Raji (cell line): ENCODE results near the gene PARM1.

Experiments
- POLR2A ChIP-seq: IDR thresholded peaks from 2 replicates; pipeline ENCODE4 v1.6.1; 2011; ENCODE audit warnings: low read depth, low read length, control low read depth; ENCODE audit not compliant: insufficient read depth

Gene PARM1

DNA sequence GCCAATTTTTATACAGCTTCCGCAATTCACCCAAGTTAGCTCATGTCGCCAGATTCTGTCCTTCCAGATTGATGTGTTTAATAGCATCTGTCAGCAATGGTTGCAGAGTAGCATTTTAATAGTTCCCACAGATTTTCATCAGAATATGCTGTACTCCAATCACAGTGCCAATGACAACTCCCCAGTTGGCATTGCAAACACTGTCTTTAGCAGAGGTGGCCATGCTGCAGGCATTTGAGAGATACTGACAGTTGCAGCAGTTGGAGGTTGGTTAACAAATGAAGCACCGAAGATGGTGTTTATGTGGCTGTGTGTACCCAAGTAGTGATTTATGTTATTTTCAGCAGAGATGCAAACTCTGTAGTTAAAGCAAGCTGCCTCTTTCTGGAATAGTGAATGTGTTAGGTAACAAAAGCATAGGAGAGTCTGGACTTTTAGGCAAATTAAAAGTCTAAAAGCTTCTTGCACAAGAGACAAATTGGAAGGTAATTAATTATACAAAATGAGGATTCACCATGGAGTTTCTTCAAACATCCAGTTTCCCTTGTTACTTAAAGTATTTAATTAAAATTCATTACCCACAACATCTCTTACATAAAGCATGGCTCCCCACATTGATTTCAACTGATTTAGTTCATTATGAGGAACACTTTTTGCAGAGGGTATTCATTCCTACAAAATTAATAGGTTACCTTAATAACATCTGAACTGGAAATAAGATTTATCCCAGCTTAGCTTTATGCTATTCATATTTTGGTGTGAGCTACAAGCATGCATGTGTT, 65.2 kb downstream of the PARM1 start:
- TF ChIP-seq POLR2A = no peak

- TF ChIP-seq POLR2A = no peak
Observed at GRCh38 chr4:74999714-75000309, 66.9 kb downstream of the PARM1 start.

- TF ChIP-seq POLR2A = no peak
Observed at GRCh38 chr4:75001871-75002270, 69.0 kb downstream of the PARM1 start.

DNA sequence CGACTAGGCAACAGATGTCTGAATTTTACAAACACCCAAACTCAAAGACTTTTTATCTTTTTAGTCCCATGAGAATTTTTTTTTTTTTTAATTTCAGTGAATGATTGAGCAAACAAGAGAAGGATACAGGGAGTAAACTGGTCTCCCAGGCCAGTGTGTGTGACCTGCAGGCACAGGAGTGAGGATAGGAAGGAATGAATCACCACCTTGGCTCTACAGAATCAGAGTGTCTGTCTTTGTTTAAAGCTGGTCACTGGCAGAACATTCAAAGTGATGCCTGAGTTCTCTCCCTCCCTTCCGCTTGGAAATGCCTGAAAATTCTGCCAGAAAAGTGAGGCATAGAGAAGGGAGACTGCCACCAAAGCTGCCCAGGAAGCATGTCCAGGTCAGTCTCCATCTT, 69.5 kb downstream of the PARM1 start:
- TF ChIP-seq POLR2A = no peak

DNA sequence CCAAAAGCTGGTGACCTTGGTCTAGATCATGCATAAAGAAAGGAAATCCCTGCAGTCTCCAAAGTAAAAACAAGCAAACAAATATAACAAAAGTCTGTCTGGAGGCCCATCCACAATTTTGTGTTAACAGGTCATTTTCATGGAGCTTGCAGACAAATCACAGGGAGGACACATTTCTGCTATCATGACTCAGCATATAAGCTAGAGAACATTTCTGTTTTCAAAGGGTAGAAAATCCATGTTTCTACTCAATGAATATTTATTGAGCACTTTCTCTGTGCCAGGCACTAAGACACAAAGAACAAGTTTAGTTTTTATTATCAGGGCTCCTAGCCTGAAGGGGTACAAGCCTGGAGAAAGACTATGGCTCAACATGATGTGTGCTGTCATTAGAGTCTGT, 71.1 kb downstream of the PARM1 start:
- TF ChIP-seq POLR2A = no peak

GRCh38 chr4:75004755-75005668, 72.1 kb downstream of the PARM1 start:
- TF ChIP-seq POLR2A = no peak

DNA sequence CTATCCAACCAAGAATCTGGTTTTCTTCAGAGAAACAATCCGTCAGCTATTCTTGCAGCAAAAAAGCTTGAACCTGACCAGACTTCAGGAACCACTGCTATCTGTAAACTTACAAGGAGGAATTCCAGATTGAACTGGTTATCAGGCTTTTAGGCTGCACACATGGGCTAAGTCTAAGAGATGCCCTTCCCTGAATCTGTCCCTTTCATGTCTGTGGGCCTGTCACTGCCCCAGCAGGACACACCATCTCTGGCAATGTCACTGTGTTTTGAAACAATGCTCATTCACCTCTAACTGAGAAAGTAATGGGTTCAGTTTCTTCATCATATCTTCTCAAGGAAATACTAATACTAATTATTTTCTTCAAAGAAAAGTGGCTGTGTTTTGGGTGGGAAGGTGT, 72.8 kb downstream of the PARM1 start:
- no peak for TF ChIP-seq POLR2A

DNA sequence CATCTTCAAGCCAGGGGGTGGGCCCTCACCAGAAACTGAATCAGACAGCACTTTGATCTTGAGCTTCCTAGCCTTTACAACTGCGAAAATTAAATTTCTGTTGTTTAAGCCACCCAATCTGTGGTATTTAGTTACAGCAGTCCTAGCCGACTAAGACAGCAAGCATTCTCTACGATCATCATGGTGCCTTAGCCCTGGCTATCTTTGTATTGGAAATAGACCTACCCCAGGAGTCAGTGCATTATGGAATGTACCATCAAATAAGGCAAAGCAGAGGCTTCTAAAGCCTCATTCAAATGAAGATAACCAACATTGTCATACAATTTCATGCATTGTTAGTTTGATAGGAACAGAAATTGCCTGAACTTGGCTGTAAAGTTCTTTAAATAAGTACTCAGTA, 75.0 kb downstream of the PARM1 start:
- no peak for TF ChIP-seq POLR2A

- no peak for TF ChIP-seq POLR2A
Observed at GRCh38 chr4:75009138-75009537, 76.2 kb downstream of the PARM1 start.

GRCh38 chr4:75011131-75011795, 78.3 kb downstream of the PARM1 start:
- TF ChIP-seq POLR2A = no peak

DNA sequence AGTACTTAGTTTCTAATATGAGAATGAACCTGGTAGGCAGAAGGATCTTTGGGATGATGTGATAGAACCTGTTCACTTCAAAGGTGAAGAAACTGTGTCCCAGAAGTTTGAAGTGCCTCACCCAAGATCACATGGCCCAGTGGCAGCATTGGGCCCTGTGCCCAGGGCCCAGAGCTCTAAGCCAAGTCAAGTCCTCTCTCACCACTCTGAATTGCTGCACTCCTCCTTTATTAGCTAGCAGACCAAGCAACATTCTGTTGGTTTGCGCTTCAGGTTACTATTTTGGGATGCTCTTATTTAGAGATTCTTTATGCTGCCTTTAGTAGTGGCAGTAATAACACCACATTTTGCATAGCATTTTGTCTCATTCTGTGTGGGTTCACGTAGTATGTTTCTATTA, 82.7 kb downstream of the PARM1 start:
- TF ChIP-seq POLR2A = no peak

DNA sequence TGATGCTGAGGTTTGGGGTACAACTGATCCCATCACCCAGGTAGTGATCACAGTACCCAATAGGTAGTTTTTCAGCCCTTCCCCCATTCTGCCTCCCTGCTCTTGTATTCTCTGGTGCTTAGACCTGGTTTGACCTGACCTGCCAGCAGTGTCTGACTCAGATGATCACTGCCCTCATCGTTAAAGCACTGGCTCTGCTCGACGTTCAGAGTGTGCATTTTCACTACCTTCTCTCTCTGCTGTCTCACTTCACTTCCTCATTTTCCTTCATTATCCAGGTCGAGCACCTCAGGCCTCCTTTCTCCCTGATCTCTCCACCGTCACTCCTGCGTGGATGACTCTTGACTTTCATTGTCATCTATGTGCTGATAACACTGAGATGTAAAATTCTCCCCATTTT, 83.6 kb downstream of the PARM1 start:
- TF ChIP-seq POLR2A = no peak

GRCh38 chr4:75018811-75019479, 86.0 kb downstream of the PARM1 start:
- no peak for TF ChIP-seq POLR2A

DNA sequence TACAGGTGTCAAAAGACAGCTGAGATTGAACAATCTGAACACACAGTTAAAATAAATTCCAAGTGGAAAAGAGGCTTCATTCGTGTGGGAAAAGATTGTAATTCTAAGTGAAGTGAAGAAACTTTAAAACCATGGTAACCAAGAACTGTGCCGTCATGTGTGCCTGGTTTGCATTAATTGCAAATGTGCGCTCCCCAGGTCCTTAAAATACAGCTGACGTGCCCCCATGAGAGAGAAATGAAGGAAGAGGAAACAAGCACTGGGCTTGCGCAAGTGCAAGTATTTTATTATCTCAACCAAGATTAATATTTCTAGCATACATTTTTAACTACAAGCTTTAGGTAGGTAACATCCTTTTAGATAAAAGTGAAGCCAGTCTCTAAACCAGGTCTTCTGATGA, 92.5 kb downstream of the PARM1 start:
- TF ChIP-seq POLR2A = no peak

DNA sequence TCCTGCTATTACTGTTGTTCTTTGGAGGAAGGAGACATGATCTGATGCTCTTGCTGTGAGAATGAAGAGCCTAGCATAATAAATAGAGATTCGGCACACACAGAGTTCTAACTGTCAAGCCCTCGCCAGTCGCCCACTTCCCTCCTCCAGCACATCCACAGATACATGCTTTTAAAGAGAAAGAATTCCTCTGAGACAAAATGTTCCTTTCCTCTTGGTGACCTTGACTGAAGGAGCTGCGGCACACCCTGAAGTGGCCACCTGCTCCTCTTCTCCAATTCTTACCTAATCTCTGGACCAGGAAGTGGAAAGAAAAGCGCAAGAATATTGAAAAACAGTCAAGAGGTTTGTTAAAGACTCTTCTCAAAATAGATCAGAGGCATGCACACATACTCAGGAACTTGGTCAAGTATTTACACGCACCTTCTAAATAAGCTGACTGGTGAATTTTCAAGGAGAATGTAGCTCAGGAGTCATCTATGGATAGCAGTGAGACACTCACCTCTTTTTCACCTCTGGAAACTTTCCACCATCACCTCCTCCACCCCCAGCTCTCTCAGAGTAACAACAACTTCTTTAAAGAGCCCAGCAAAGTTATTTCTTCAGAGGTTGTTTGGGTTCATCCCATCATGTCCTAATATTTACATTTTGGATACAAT, 95.4 kb downstream of the PARM1 start:
- no peak for TF ChIP-seq POLR2A

DNA sequence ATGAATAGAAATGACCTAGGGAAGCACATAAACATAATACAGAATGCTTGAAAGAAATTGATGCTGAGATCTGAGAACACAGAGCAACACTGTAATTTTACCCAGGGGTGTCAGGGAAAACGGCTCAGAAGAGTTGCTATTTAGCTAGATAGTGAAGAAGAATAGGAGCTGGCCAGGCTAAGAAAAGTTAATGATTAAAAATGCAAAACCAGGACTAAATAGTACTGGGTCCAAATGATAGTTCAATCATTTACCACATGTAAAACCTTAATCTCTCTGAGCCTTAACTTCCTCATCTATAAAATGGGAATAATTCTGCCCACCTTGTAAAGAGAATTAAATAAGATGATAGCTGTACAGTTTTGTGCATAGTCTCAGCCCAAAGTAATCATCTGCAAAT, 97.1 kb downstream of the PARM1 start:
- no peak for TF ChIP-seq POLR2A
